PFSK-1 (cell line): Measurements from ENCODE around the gene CASK.

Experiments
- FOXP2 ChIP-seq: optimal IDR thresholded peaks from 2 replicates; pipeline ENCODE3; 2011; ENCODE audit warnings: borderline replicate concordance, control low read depth, inconsistent platforms; ENCODE audit not compliant: insufficient read depth; ENCODE audit errors: extremely low read length, extremely low read depth
- POLR2AphosphoS5 ChIP-seq: IDR thresholded peaks from 2 replicates; pipeline ENCODE4 v1.6.1; 2012; ENCODE audit warnings: low read depth, mild to moderate bottlenecking, control low read depth, low read length, moderate library complexity
- REST ChIP-seq, 2 experiments: IDR thresholded peaks; 2 replicates each; pipeline versions ENCODE4 v1.6.1 to v1.8.0; 2011 to 2012; ENCODE audit warnings: low read depth in 2 of 2, low read length in 2 of 2, control low read depth in 1 of 2, inconsistent platforms in 1 of 2, mild to moderate bottlenecking in 1 of 2, moderate library complexity in 1 of 2; ENCODE audit not compliant: insufficient read depth in 1 of 2
- SIN3A ChIP-seq: IDR thresholded peaks from 2 replicates; pipeline ENCODE4 v1.6.1; 2012; ENCODE audit warnings: mild to moderate bottlenecking, low read length, moderate library complexity, borderline replicate concordance; ENCODE audit not compliant: insufficient read depth
- TAF1 ChIP-seq: IDR thresholded peaks from 2 replicates; pipeline ENCODE4 v1.6.1; 2012; ENCODE audit warnings: low read length, control low read depth, borderline replicate concordance; ENCODE audit not compliant: insufficient read depth

Gene CASK

GRCh38 chrX:41526925-41527324 lies 396.4 kb downstream of the CASK start:
- TF ChIP-seq REST (IDR thresholded peaks at IDR 0.05; ENCODE audit: insufficient read depth in 1 of 2, low read depth in 2 of 2, low read length in 2 of 2) (no peak), SIN3A (no peak), POLR2AphosphoS5 (no peak), FOXP2 (no peak), TAF1 (no peak)

- TF ChIP-seq REST (IDR thresholded peaks at IDR 0.05; ENCODE audit: insufficient read depth in 1 of 2, low read depth in 2 of 2, low read length in 2 of 2), result no peak
- no peak for TF ChIP-seq TAF1
- no peak for TF ChIP-seq FOXP2
- no peak for TF ChIP-seq SIN3A
- no peak for TF ChIP-seq POLR2AphosphoS5
These were observed 397.1 kb downstream of the CASK start for GRCh38 chrX:41526271-41526670.

DNA sequence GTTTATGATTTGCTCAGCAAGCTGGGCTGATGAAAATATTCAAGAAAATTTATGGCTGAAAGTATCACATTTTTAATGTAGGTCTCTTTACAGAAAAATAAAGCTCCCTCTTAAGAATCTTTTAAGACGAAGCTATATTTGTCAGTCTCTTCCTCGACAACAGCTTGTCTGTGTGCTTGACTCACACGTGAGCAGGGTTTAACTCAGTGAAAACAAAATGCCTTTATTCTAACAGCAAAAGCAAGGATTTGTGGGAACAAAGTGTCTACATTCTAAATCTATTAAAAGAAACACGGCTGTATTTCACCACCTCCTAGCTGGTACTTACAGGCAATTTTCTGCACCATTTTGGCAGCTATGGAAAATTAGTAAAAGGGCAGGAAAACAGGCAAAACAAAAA lies 400.7 kb downstream of the CASK start:
- no peak for TF ChIP-seq SIN3A
- no peak for TF ChIP-seq TAF1
- no peak for TF ChIP-seq REST (IDR thresholded peaks at IDR 0.05; ENCODE audit: insufficient read depth in 1 of 2, low read depth in 2 of 2, low read length in 2 of 2)
- no peak for TF ChIP-seq POLR2AphosphoS5
- TF ChIP-seq FOXP2, result no peak

DNA sequence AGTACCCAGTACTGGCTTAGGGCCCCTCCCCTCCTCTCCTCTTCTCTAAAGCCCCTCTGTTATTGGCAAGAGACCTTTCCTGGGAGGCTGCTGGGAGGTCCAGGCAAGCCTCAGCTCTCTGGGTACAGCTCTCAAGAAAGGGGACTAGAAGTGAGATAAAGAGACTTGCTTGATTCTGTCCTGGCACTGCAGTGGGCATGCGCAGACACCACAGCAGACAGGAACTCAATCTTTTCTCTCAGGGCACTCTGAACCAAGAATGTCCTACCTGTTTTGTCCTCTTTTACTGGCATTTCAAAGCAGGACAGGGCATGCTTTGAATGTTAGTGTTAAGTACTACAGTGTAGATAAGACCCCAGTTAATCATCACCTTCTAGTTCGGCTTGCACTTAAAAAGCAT lies 401.3 kb downstream of the CASK start:
- TF ChIP-seq POLR2AphosphoS5 (no peak), SIN3A (no peak), TAF1 (no peak), REST (IDR thresholded peaks at IDR 0.05; ENCODE audit: insufficient read depth in 1 of 2, low read depth in 2 of 2, low read length in 2 of 2) (no peak), FOXP2 (no peak)

- TF ChIP-seq POLR2AphosphoS5, result no peak
- no peak for TF ChIP-seq TAF1
- TF ChIP-seq REST (IDR thresholded peaks at IDR 0.05; ENCODE audit: insufficient read depth in 1 of 2, low read depth in 2 of 2, low read length in 2 of 2), result no peak
- TF ChIP-seq SIN3A, result no peak
- no peak for TF ChIP-seq FOXP2
These were observed 403.9 kb downstream of the CASK start for GRCh38 chrX:41519468-41519867.
